KOPT-K1 (cell line): Measurements from ENCODE around the gene CCR6.

Experiments used
- H3K27ac ChIP-seq: fragments of 200-600 bp; sonication (generic); 2 replicates; pipeline ENCODE4 v1.5.1; 2016; ENCODE audit warnings: antibody characterized with exemption, mild to moderate bottlenecking, low read depth, low read length; ENCODE audit not compliant: poor library complexity, severe bottlenecking
- H3K36me3 ChIP-seq: fragments of 200-600 bp; sonication (generic); 2 replicates; pipeline ENCODE4 v1.5.1; 2017; ENCODE audit warnings: antibody characterized with exemption, mild to moderate bottlenecking, low read length, moderate library complexity; ENCODE audit not compliant: insufficient read depth
- H3K9me3 ChIP-seq: fragments of 200-600 bp; sonication (generic); 2 replicates; pipeline ENCODE4 v1.5.1; 2017; ENCODE audit warnings: antibody characterized with exemption, low read length, mild to moderate bottlenecking; ENCODE audit not compliant: insufficient read depth, poor library complexity, severe bottlenecking

CCR6 gene

DNA sequence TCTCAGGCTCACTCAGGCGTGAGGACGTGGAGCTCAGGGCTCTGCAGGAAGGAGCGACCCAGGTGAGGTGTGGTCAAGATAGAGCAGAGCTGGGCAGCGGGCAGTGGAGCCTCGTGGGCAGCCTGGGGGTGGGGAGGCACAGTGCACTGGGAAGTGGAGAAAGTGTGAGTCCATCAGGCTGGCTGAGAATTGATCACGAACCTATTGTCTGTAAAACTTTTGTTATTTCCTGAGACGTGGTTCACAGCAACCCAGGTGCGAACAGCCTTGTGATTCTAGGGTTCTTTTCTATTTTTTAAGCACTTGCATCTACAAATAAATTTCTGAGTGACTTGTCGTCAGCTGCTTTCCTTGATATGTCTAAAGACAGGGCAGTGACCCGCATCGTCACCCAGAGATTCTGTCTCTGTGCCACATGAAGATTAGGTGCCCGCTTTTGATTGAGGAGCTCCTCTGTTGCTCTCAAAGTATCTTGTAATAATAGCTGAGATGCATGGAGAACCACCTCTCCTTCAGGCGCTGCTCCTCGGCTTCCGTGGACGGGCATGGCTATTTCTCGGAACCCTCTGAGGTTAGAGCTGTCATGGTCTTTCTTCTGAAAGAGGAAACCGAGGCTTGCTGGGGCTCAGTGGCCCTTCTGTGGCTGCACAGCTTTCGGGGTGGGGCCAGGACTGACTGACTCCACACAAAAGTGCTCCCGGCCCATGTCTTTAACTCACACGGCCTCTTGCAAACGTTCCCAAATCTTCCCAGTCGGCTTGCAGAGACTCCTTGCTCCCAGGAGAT is 662 bp upstream of the CCR6 start:
- H3K9me3 ChIP-seq, result no peaks in the 10 kb centered on the region
- H3K27ac ChIP-seq, result no peak overlapping the region
- no peaks in the 10 kb centered on the region for H3K36me3 ChIP-seq

- no peaks in the 10 kb centered on the region for H3K9me3 ChIP-seq
- no peaks in the 10 kb centered on the region for H3K36me3 ChIP-seq
- H3K27ac ChIP-seq, result no peak overlapping the region
Measured at GRCh38 chr6:167124753-167125152, 1.9 kb downstream of the CCR6 start.

DNA sequence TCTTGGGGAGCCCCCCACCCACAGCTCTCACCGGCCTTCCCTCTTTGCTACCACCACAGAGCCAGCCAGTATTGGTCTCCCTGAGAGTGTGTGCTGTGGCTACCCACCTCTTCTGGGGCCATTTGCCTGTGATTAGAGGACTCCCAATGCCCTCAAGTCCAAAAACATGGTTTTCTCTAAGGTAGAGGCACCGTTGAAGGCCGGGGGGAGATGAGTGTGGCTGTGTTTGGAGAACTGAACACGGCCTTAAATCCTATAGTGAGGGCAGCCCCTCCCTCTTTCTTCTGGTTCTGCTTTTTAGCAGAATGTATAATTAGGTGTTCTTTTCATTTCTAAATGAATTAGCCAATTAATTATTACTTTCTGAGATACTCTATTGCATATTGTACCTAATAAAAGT is 2.5 kb downstream of the CCR6 start:
- H3K36me3 ChIP-seq, result no peaks in the 10 kb centered on the region
- H3K27ac ChIP-seq, result no peak overlapping the region
- H3K9me3 ChIP-seq, result no peaks in the 10 kb centered on the region

DNA sequence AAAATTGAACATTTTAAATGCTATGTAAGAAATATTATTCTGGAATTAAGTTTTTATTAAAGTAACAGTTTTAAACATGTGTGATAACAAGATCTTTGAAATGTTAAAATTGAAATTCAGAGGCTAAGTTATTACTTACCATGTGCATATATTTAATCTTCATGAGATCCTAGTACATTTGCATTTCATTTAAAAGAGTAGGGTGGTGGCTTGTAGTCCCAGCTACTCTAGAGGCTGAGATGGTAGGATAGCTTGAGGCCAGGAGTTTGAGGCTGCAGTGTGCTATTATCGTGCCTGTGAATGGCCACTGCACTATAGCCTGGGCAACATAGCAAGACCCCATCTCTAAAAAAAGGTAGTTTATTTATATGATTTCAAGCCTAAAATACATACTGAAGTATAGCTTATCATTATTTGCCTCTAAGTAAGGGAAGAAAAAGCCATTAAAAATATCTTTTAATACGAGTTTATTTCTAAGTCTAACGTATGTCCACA is 3.0 kb downstream of the CCR6 start:
- Histone ChIP-seq H3K27ac (no peak overlapping the region), H3K9me3 (no peaks in the 10 kb centered on the region), H3K36me3 (no peaks in the 10 kb centered on the region)

DNA sequence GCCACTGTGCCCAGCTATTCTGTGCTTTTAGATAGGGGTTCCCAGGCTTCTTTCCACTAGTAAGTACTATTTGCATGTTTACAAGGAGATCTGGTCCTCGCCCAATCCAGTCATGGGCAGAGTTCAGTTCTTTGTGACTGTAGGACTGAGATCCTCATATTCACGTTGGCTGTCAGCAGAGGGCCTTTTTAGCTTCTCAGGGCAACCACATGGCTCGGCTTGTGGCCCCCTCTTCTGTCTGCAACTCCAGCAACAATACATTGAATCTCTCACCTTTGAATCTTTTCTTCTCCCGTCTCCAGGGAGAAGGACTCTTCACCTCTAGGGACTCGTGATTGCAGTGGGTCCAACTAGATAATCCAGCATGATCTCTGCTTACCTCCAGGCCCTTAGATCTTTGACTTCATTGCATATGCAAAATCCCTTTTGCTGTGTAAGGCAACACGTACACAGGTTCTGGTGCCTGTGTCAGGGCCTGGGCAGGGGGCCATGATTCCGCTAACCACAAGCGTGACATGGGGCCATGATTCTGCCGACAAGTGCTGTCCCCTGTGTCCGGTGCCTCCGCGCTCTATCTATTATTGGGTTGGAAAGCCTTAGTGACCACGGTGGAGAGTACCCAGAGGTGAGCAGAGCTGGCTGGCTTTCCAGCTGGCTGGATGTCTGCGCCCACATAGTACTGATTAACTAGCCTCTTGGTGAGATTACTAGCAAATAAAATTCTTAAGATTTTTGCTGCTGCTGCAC is 5.1 kb downstream of the CCR6 start:
- no peak overlapping the region for H3K27ac ChIP-seq
- H3K36me3 ChIP-seq, result no peaks in the 10 kb centered on the region
- no peaks in the 10 kb centered on the region for H3K9me3 ChIP-seq

DNA sequence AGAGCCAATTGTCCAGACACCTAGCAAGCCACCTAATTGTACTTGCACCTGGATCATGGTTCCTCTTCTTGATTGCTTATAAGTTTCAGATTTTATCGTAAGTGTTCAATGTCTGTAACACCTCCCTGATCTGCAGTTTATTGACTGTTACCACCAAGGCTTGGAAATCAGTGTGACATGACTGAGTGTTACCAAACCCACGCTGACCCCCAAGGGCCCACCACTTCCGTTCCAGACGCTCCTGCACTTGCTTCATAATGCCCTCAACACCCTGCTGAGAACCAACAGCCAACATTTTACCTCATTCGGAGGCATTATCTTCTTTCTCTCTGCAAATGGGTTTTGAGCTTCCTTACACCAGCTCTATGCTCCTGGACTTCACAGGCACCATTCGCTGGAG is 6.3 kb downstream of the CCR6 start:
- no peaks in the 10 kb centered on the region for H3K36me3 ChIP-seq
- no peak overlapping the region for H3K27ac ChIP-seq
- H3K9me3 ChIP-seq, result no peaks in the 10 kb centered on the region

DNA sequence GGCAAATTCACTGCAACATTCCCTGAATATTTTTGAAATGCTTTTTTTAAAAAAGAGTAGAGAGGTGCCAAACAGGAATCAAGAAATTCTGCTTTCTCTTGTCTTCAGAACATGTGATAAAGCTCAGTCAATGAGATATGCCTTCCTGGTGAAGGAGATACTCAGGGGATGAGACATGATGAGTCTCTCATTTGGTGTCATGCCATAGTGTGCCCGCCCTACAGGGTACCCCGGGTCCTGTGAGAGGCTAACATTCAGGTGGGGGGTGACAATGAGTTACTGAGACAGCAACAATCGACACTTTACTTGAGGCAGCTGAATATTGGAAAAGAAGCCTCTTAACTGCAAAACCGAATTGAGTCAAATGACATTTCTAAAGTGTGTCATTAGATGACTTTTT is 6.7 kb downstream of the CCR6 start:
- no peaks in the 10 kb centered on the region for H3K9me3 ChIP-seq
- no peak overlapping the region for H3K27ac ChIP-seq
- H3K36me3 ChIP-seq, result no peaks in the 10 kb centered on the region

DNA sequence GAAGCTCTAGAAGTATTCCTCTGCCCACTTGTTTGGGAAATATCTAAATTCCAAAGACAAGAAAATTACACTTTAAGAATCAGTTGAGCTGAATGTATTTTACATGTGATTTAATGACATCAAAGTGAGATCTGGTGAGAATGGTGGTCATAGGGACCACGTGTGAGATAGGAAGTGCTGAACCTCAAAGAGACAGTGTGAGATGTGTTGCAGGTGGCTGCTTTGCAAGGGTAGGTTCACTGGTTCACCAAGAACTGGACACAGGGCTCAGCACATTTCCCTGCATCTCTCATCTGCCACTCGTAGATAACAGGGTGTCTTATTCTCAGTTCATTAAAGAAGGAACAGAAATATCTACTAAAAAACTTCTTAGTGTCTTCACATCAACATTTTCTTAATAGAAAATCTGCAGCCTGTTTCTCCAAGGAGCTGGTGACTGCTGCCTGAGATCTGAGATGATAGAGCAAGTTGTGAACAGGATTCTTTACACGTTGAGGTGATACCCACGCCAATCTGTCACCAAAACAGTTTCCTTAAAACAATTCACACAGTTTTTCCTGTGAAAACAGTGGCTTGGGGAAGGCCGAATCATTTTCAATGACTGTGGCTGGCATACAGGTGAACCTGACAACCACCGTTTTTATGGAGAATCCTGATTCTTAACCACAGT is 7.2 kb downstream of the CCR6 start:
- no peak overlapping the region for H3K27ac ChIP-seq
- no peaks in the 10 kb centered on the region for H3K36me3 ChIP-seq
- H3K9me3 ChIP-seq, result no peaks in the 10 kb centered on the region

DNA sequence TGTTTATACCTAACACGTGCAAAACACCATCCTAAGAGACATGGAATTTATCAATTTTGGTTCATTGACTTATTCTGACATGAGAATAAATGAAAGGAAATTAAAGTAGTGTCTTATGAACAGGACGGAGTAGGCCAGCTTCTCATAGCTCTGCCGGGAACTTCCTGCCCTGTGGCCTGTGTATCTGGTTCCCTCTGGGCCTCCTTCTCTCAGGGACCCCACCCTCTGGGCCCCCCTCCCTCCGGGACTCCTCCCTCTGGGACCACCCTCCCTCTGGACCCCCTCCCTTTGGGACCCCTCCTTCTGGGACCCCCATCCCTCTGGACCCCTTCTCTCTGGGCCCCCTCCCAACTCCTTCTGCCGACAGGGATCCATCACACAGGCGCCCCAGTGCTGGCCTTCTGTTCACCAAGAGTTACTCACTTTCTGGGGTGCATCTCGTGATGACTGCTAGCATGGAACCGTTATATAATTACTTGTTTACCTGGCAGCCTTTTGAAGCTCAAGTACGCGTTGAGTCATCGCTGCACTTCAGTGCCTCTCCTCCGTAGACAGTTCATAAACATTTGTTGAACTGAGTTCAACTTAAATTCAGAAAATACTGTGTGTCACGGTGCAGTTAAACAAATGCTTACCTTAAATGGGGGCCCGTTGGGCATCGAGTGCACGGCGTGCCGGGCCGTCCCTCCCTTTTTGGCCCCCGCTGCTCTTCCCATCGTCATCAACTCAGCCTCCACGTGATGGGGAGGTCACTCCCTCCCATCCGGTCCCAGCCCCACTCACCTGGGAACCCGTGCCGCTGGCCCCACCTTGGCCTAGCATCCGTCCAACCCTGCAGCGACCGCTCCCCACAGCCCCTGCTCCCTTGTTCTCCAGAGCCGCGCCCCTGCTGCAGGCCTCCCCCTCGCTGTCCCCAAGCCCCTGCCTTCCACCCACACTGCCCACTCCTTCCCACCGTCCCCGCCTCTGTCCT is 8.1 kb downstream of the CCR6 start:
- no peaks in the 10 kb centered on the region for H3K36me3 ChIP-seq
- no peak overlapping the region for H3K27ac ChIP-seq
- no peaks in the 10 kb centered on the region for H3K9me3 ChIP-seq

GRCh38 chr6:167134448-167135328 is 11.8 kb downstream of the CCR6 start:
- no peak overlapping the region for H3K27ac ChIP-seq
- H3K36me3 ChIP-seq, result no peaks in the 10 kb centered on the region
- no peaks in the 10 kb centered on the region for H3K9me3 ChIP-seq

GRCh38 chr6:167136376-167136775 is 13.5 kb downstream of the CCR6 start:
- H3K9me3 ChIP-seq, result no peaks in the 10 kb centered on the region
- no peak overlapping the region for H3K27ac ChIP-seq
- H3K36me3 ChIP-seq, result no peaks in the 10 kb centered on the region

GRCh38 chr6:167137081-167137480 is 14.2 kb downstream of the CCR6 start:
- no peak overlapping the region for H3K27ac ChIP-seq
- H3K36me3 ChIP-seq, result no peaks in the 10 kb centered on the region
- H3K9me3 ChIP-seq, result no peaks in the 10 kb centered on the region

DNA sequence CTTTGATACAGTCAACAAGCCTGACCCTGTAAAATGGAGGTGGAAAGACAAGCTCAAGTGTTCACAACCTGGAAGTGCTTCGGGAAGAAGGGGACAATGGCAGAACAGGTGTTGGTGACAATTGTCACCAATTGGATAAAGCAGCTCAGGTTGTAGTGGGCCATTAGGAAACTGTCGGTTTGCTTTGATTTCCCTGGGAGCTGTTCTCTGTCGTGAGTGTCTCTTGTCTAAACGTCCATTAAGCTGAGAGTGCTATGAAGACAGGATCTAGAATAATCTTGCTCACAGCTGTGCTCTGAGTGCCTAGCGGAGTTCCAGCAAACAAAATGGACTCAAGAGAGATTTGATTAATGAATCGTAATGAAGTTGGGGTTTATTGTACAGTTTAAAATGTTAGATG is 15.0 kb downstream of the CCR6 start:
- no peaks in the 10 kb centered on the region for H3K9me3 ChIP-seq
- H3K36me3 ChIP-seq, result no peaks in the 10 kb centered on the region
- H3K27ac ChIP-seq, result no peak overlapping the region

- H3K9me3 ChIP-seq, result no peaks in the 10 kb centered on the region
- no peaks in the 10 kb centered on the region for H3K36me3 ChIP-seq
- H3K27ac ChIP-seq, result no peak overlapping the region
Measured at GRCh38 chr6:167139761-167140160, 16.9 kb downstream of the CCR6 start.
